Cardiac muscle cell (in vitro differentiated cells and primary cell): Measurements from ENCODE around the gene CADM1. TPM values are rescaled to one million over a fixed set of nuclear protein-coding genes. Genes with fewer than 3 reads are reported as not detected.

Experiments used
- DNase-seq, 2 donors: peaks; one replicate each; pipeline versions ENCODE4 v3.0.0 to v3.0.0-alpha.2; 2010 to 2017; ENCODE audit warnings: low read depth in 1 of 2, low spot score in 1 of 2
- H3K27ac ChIP-seq: fragments of 200-600 bp; sonication (generic); 2 replicates; pipeline ENCODE4 v1.5.1; 2016
- H3K27me3 ChIP-seq: fragments of 200-600 bp; sonication (generic); 2 replicates; pipeline ENCODE4 v1.6.0; 2016; ENCODE audit warnings: control low read depth
- H3K36me3 ChIP-seq: fragments of 200-600 bp; sonication (generic); 2 replicates; pipeline ENCODE4 v1.5.1; 2016; ENCODE audit warnings: control low read depth
- H3K4me1 ChIP-seq: fragments of 200-600 bp; sonication (generic); 2 replicates; pipeline ENCODE4 v1.8.1; 2017; ENCODE audit warnings: low read depth, mild to moderate bottlenecking, mixed run types
- H3K4me3 ChIP-seq: fragments of 200-600 bp; sonication (generic); 2 replicates; pipeline ENCODE4 v1.5.1; 2016; ENCODE audit warnings: mild to moderate bottlenecking
- H3K9me3 ChIP-seq: fragments of 200-600 bp; sonication (generic); 2 replicates; pipeline ENCODE4 v1.5.1; 2017; ENCODE audit warnings: low read depth, mild to moderate bottlenecking, control low read depth
- polyA plus RNA-seq: library from polyadenylated mRNA; unstranded; fragments of >200 nt; fragmentation: Nextera tagmentation; extraction: Ambion mirVana; gene quantifications from 2 replicates; pipeline ENCODE4 v1.2.1, GENCODE V29; 2016
- total RNA-seq: library from RNA; depleted of rRNA; stranded (reverse); fragments of >200 nt; gene quantifications from 2 replicates; pipeline ENCODE4 v1.2.3, GENCODE V29; 2016
- TF ChIP-seq, protein P1 (sequence below): IDR thresholded peaks from 2 replicates; pipeline ENCODE4 v1.5.1; 2012; ENCODE audit warnings: low read depth, mild to moderate bottlenecking, low read length

CADM1 gene
- total and polyA plus RNA-seq, 2 experiments from 2014 or later, result 113 to 149 TPM

DNA sequence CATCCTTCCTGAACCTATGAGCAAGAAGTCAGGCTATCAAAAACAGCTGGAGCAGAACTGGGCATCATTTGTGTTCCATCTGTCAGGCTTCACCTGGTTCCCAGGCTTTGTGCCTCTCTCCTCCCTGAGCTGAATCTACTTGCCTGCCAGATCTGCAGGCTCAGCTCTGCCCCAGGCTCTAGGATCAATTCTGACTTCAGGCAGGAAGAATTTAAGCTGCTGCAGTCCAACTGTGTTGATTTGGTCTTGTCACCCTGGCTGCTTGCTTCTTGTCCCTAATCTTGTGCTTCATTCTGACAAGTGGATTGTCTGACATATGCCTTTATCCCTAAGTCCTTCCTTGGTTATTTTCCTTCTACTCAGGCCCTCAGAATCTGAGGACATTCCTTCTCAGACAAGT, 31.6 kb upstream of the CADM1 start:
- H3K9me3 ChIP-seq, result no peaks in the 10 kb centered on the region
- H3K27me3 ChIP-seq, result peaks cover 5% of the 10 kb centered on the region
- H3K27ac ChIP-seq, result no peak overlapping the region
- peaks cover 9% of the 10 kb centered on the region for H3K4me1 ChIP-seq
- DNase-seq, result peak in 1 of 2 donors; percentile 8
- TF ChIP-seq, protein P1, sequence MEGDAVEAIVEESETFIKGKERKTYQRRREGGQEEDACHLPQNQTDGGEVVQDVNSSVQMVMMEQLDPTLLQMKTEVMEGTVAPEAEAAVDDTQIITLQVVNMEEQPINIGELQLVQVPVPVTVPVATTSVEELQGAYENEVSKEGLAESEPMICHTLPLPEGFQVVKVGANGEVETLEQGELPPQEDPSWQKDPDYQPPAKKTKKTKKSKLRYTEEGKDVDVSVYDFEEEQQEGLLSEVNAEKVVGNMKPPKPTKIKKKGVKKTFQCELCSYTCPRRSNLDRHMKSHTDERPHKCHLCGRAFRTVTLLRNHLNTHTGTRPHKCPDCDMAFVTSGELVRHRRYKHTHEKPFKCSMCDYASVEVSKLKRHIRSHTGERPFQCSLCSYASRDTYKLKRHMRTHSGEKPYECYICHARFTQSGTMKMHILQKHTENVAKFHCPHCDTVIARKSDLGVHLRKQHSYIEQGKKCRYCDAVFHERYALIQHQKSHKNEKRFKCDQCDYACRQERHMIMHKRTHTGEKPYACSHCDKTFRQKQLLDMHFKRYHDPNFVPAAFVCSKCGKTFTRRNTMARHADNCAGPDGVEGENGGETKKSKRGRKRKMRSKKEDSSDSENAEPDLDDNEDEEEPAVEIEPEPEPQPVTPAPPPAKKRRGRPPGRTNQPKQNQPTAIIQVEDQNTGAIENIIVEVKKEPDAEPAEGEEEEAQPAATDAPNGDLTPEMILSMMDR, result no peak
- no peaks in the 10 kb centered on the region for H3K36me3 ChIP-seq
- H3K4me3 ChIP-seq, result no peak overlapping the region

DNA sequence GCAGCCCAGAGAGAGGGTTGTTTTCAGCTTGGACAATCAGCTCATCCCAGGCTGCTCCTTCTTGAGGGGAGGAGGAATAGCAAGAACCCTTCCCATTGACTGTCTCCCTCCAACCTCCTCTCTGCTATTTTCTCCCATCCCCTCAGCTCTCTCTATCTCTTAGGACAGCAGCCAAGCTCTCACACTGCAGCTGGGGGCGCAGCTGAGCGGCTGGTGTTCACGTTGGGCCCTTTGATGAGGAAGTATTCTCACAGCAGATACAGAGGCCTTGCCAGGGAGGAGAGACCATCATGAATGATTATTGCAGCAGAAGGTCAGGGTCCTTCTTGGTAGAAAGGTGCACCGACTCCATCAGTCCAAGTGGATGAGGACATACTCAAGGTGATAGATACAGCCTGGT, 26.5 kb upstream of the CADM1 start:
- DNase-seq, result peak in 1 of 2 donors; percentile 40
- peaks cover 8% of the 10 kb centered on the region for H3K4me1 ChIP-seq
- H3K36me3 ChIP-seq, result no peaks in the 10 kb centered on the region
- H3K27me3 ChIP-seq, result no peaks in the 10 kb centered on the region
- H3K27ac ChIP-seq, result no peak overlapping the region
- H3K4me3 ChIP-seq, result no peak overlapping the region
- TF ChIP-seq, protein P1, result no peak
- H3K9me3 ChIP-seq, result no peaks in the 10 kb centered on the region

DNA sequence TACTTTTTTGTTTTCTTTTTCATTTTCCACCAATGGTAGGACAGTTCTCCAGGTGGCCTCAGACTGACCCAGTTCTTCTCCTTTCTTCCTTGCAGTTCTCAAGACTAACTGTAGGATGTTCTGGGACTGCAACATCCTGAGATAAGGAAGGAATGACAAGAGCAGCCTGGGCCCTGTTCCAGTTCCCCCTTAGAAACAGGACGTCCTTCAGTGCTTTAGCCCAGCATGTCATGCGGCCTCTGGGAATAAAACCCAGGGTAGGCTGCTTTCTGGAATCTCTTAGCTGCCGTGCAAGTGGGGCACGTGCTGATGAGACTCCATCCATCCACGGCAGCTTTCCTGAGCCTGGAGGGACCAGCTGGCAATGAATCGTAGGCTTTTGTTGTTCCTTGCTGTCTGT, 24.0 kb upstream of the CADM1 start:
- DNase-seq, result no peak
- no peaks in the 10 kb centered on the region for H3K36me3 ChIP-seq
- no peak overlapping the region for H3K27ac ChIP-seq
- H3K4me1 ChIP-seq, result no peaks in the 10 kb centered on the region
- no peak overlapping the region for H3K4me3 ChIP-seq
- TF ChIP-seq, protein P1, result no peak
- no peaks in the 10 kb centered on the region for H3K9me3 ChIP-seq
- H3K27me3 ChIP-seq, result no peaks in the 10 kb centered on the region

GRCh38 chr11:115527534-115528125, 23.4 kb upstream of the CADM1 start:
- DNase-seq, result no peak
- TF ChIP-seq, protein P1, result no peak
- Histone ChIP-seq H3K9me3 (no peaks in the 10 kb centered on the region), H3K4me3 (no peak overlapping the region), H3K27me3 (no peaks in the 10 kb centered on the region), H3K36me3 (no peaks in the 10 kb centered on the region), H3K27ac (no peak overlapping the region), H3K4me1 (no peaks in the 10 kb centered on the region)

GRCh38 chr11:115525531-115526006, 21.4 kb upstream of the CADM1 start:
- no peak for DNase-seq
- Histone ChIP-seq H3K4me1 (no peaks in the 10 kb centered on the region), H3K4me3 (no peak overlapping the region), H3K9me3 (no peaks in the 10 kb centered on the region), H3K27me3 (no peaks in the 10 kb centered on the region), H3K36me3 (no peaks in the 10 kb centered on the region), H3K27ac (no peak overlapping the region)
- TF ChIP-seq, protein P1, result no peak
